ENCODE results near the gene RRM2.

The RRM2 gene

DNA sequence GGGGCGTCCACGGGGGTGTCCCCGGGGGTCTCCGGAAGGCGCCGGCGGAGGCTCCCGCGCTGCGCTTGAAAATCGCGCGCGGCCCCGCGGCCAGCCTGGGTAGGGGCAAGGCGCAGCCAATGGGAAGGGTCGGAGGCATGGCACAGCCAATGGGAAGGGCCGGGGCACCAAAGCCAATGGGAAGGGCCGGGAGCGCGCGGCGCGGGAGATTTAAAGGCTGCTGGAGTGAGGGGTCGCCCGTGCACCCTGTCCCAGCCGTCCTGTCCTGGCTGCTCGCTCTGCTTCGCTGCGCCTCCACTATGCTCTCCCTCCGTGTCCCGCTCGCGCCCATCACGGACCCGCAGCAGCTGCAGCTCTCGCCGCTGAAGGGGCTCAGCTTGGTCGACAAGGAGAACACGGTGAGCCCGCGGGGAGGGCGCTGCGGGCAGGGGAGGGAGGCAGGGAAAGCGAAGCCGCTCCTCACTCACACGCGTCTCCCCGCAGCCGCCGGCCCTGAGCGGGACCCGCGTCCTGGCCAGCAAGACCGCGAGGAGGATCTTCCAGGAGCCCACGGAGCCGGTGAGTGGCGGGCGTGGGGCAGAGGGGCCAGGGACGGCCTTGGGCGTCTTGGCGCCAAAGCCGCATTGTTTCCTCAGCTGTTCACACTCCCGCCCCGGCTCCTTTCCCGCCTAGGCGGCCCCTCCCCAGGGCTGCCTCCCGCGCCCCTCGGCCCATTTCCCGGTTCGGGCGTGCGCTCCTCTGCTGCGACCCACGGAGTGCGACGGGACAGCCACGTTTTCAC is at the start of gene RRM2 (continued):
- TF ChIP-seq ZBTB11 (tag by site-specific recombination; conservative IDR thresholded peaks at IDR 0.05; ENCODE audit: low read depth) (no peak), FEZF1 (tag by site-specific recombination; IDR thresholded peaks at IDR 0.05) (no peak), BCL11A (tag by site-specific recombination; IDR thresholded peaks at IDR 0.05; ENCODE audit: low read depth) (no peak), SCRT2 (tag by site-specific recombination; IDR thresholded peaks at IDR 0.05) (peak; percentile 39; the same call in 1 of the 2 replicates), ZNF621 (tag by site-specific recombination; IDR thresholded peaks at IDR 0.05) (no peak), BCL11B (tag by site-specific recombination; IDR thresholded peaks at IDR 0.05; ENCODE audit: low read depth) (peak; percentile 13; the same call in 1 of the 2 replicates), GLIS2 (tag by site-specific recombination; IDR thresholded peaks at IDR 0.05) (peak; percentile 66; the same call in 1 of the 2 replicates), ZNF571 (tag by site-specific recombination; IDR thresholded peaks at IDR 0.05) (no peak), REPIN1 (tag by site-specific recombination; IDR thresholded peaks at IDR 0.05; ENCODE audit: low read depth) (peak; percentile 84; the same call in 1 of the 2 replicates), ZNF16 (tag by site-specific recombination; IDR thresholded peaks at IDR 0.05; ENCODE audit: low read depth) (no peak), ZNF530 (tag by site-specific recombination; IDR thresholded peaks at IDR 0.05; ENCODE audit: low read depth) (no peak), ZNF488 (tag by site-specific recombination; IDR thresholded peaks at IDR 0.05) (no peak), ZNF174 (tag by site-specific recombination; IDR thresholded peaks at IDR 0.05) (no peak), ZNF24 (tag by site-specific recombination; IDR thresholded peaks at IDR 0.05) (no peak), TRIM28 (IDR thresholded peaks at IDR 0.05; ENCODE audit: borderline replicate concordance, low read length) (no peak), YY1 (tag by site-specific recombination; IDR thresholded peaks at IDR 0.05) (no peak; the same call in 1 of the 2 replicates), ZNF670 (tag by site-specific recombination; IDR thresholded peaks at IDR 0.05; ENCODE audit: low read depth) (no peak), ZBTB6 (tag by site-specific recombination; IDR thresholded peaks at IDR 0.05) (no peak), RBAK (tag by site-specific recombination; IDR thresholded peaks at IDR 0.05) (no peak), ZSCAN23 (tag by site-specific recombination; IDR thresholded peaks at IDR 0.05) (0 out of 2 replicates have a peak, but pooled peaks have one; percentile 36), SP2 (tag by site-specific recombination; IDR thresholded peaks at IDR 0.05) (peak; percentile 63), ZBTB17 (tag by site-specific recombination; IDR thresholded peaks at IDR 0.05) (peak; percentile 64), ZNF341 (tag by site-specific recombination; IDR thresholded peaks at IDR 0.05; ENCODE audit: low read depth) (peak; percentile 88), ZNF19 (tag by site-specific recombination; IDR thresholded peaks at IDR 0.05; ENCODE audit: low read depth) (no peak), ZNF10 (tag by site-specific recombination; IDR thresholded peaks at IDR 0.05) (no peak), GFI1B (tag by site-specific recombination; IDR thresholded peaks at IDR 0.05) (no peak; the same call in 1 of the 2 replicates)
- TF ChIP-seq, protein P1, sequence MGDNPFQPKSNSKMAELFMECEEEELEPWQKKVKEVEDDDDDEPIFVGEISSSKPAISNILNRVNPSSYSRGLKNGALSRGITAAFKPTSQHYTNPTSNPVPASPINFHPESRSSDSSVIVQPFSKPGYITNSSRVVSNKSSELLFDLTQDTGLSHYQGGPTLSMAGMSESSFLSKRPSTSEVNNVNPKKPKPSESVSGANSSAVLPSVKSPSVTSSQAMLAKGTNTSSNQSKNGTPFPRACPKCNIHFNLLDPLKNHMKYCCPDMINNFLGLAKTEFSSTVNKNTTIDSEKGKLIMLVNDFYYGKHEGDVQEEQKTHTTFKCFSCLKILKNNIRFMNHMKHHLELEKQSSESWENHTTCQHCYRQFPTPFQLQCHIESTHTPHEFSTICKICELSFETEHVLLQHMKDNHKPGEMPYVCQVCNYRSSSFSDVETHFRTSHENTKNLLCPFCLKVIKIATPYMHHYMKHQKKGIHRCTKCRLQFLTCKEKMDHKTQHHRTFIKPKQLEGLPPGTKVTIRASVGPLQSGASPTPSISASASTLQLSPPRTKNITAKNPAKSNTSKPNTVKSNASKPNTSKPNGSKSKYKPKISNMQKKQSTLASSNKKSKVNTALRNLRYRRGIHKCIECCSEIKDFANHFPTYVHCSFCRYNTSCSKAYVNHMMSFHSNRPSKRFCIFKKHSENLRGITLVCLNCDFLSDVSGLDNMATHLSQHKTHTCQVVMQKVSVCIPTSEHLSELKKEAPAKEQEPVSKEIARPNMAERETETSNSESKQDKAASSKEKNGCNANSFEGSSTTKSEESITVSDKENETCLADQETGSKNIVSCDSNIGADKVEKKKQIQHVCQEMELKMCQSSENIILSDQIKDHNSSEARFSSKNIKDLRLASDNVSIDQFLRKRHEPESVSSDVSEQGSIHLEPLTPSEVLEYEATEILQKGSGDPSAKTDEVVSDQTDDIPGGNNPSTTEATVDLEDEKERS (tag by site-specific recombination; IDR thresholded peaks at IDR 0.05) = no peak
- TF ChIP-seq, protein P2, sequence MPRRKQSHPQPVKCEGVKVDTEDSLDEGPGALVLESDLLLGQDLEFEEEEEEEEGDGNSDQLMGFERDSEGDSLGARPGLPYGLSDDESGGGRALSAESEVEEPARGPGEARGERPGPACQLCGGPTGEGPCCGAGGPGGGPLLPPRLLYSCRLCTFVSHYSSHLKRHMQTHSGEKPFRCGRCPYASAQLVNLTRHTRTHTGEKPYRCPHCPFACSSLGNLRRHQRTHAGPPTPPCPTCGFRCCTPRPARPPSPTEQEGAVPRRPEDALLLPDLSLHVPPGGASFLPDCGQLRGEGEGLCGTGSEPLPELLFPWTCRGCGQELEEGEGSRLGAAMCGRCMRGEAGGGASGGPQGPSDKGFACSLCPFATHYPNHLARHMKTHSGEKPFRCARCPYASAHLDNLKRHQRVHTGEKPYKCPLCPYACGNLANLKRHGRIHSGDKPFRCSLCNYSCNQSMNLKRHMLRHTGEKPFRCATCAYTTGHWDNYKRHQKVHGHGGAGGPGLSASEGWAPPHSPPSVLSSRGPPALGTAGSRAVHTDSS (tag by site-specific recombination; IDR thresholded peaks at IDR 0.05) = no peak
- TF ChIP-seq, protein P3, sequence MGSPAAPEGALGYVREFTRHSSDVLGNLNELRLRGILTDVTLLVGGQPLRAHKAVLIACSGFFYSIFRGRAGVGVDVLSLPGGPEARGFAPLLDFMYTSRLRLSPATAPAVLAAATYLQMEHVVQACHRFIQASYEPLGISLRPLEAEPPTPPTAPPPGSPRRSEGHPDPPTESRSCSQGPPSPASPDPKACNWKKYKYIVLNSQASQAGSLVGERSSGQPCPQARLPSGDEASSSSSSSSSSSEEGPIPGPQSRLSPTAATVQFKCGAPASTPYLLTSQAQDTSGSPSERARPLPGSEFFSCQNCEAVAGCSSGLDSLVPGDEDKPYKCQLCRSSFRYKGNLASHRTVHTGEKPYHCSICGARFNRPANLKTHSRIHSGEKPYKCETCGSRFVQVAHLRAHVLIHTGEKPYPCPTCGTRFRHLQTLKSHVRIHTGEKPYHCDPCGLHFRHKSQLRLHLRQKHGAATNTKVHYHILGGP (tag by site-specific recombination; IDR thresholded peaks at IDR 0.05) = no peak

All from HEK293 (cell line).